ENCODE measurements around the gene IGF1R.
A peak's percentile ranks its signal among the peaks of the same experiment; 100 is the strongest.

Gene IGF1R

GRCh38 chr15:98655732-98656131 is 7.4 kb downstream of the IGF1R start:
- peaks cover 88% of the 10 kb centered on the region for H4K20me1 ChIP-seq (ENCODE audit: insufficient read depth, low read length)
- H3K4me3 ChIP-seq (ENCODE audit: low read depth in 1 of 2, low read length in 2 of 2) = no peak overlapping the region
- peaks cover 9% of the 10 kb centered on the region for H3K27me3 ChIP-seq (ENCODE audit: insufficient read depth, low read length, poor library complexity)
- no peaks in the 10 kb centered on the region for H3K36me3 ChIP-seq (ENCODE audit: insufficient read depth, low read length)
- TF ChIP-seq EZH2 (IDR thresholded peaks at IDR 0.05; ENCODE audit: borderline replicate concordance, low read depth, low read length, severe bottlenecking) = no peak
- TF ChIP-seq, protein P1, sequence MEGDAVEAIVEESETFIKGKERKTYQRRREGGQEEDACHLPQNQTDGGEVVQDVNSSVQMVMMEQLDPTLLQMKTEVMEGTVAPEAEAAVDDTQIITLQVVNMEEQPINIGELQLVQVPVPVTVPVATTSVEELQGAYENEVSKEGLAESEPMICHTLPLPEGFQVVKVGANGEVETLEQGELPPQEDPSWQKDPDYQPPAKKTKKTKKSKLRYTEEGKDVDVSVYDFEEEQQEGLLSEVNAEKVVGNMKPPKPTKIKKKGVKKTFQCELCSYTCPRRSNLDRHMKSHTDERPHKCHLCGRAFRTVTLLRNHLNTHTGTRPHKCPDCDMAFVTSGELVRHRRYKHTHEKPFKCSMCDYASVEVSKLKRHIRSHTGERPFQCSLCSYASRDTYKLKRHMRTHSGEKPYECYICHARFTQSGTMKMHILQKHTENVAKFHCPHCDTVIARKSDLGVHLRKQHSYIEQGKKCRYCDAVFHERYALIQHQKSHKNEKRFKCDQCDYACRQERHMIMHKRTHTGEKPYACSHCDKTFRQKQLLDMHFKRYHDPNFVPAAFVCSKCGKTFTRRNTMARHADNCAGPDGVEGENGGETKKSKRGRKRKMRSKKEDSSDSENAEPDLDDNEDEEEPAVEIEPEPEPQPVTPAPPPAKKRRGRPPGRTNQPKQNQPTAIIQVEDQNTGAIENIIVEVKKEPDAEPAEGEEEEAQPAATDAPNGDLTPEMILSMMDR (IDR thresholded peaks at IDR 0.05; ENCODE audit: borderline replicate concordance, extremely low read depth, low read length, poor library complexity, severe bottlenecking) = no peak
- peaks cover 36% of the 10 kb centered on the region for H3K4me1 ChIP-seq (ENCODE audit: insufficient read depth, low read length)
- ATAC-seq (ENCODE audit: insufficient read depth, low read depth) (no peak), DNase-seq (no peak)
- no peak overlapping the region for H2AFZ ChIP-seq (ENCODE audit: low read depth, low read length)
- no peak overlapping the region for H3K9ac ChIP-seq (ENCODE audit: low read depth, low read length)
- H3K27ac ChIP-seq (ENCODE audit: low read length) = no peak overlapping the region
- peaks cover 95% of the 10 kb centered on the region for H3K79me2 ChIP-seq (ENCODE audit: insufficient read depth, low read length)
- H3K9me3 ChIP-seq (ENCODE audit: insufficient read depth, low read length, severe bottlenecking) = no peaks in the 10 kb centered on the region
- H3K4me2 ChIP-seq (ENCODE audit: insufficient read depth, low read length) = no peak overlapping the region

DNA sequence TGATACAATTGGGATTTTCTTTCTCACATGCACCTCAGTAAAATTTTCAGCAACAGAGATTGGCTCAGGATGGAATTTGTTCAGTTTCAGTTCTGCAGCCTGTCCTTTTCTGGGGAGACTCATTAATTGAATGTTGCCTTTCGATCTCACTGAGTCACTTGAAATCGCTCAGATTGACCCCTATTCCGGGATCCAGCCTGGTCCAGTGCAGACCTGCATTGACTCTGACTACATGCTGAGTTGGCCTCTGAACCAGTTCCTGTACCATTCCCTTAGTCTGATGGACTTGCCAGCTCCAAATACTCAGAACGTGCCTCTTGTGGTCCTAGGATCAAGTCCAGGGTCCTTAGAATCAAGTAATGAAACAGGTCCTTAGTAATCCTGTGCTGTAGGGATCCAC is 9.4 kb downstream of the IGF1R start:
- TF ChIP-seq, protein P1 (IDR thresholded peaks at IDR 0.05; ENCODE audit: borderline replicate concordance, extremely low read depth, low read length, poor library complexity, severe bottlenecking) = no peak
- TF ChIP-seq EZH2 (IDR thresholded peaks at IDR 0.05; ENCODE audit: borderline replicate concordance, low read depth, low read length, severe bottlenecking) = no peak
- Histone ChIP-seq H3K27me3 (ENCODE audit: insufficient read depth, low read length, poor library complexity) (no peaks in the 10 kb centered on the region), H3K36me3 (ENCODE audit: insufficient read depth, low read length) (no peaks in the 10 kb centered on the region), H3K9me3 (ENCODE audit: insufficient read depth, low read length, severe bottlenecking) (no peaks in the 10 kb centered on the region), H3K4me3 (ENCODE audit: low read depth in 1 of 2, low read length in 2 of 2) (no peak overlapping the region), H3K4me2 (ENCODE audit: insufficient read depth, low read length) (no peak overlapping the region), H3K4me1 (ENCODE audit: insufficient read depth, low read length) (peaks cover 16% of the 10 kb centered on the region), H3K9ac (ENCODE audit: low read depth, low read length) (no peak overlapping the region), H4K20me1 (ENCODE audit: insufficient read depth, low read length) (peaks cover 89% of the 10 kb centered on the region), H3K27ac (ENCODE audit: low read length) (no peak overlapping the region), H3K79me2 (ENCODE audit: insufficient read depth, low read length) (peaks cover 93% of the 10 kb centered on the region), H2AFZ (ENCODE audit: low read depth, low read length) (no peak overlapping the region)
- no peak for DNase-seq
- no peak for ATAC-seq (ENCODE audit: insufficient read depth, low read depth)

GRCh38 chr15:98658831-98659699 is 10.7 kb downstream of the IGF1R start:
- Histone ChIP-seq H3K36me3 (ENCODE audit: insufficient read depth, low read length) (no peaks in the 10 kb centered on the region), H3K9me3 (ENCODE audit: insufficient read depth, low read length, severe bottlenecking) (no peaks in the 10 kb centered on the region), H4K20me1 (ENCODE audit: insufficient read depth, low read length) (peaks cover 90% of the 10 kb centered on the region), H3K4me1 (ENCODE audit: insufficient read depth, low read length) (peaks cover 3% of the 10 kb centered on the region), H2AFZ (ENCODE audit: low read depth, low read length) (no peak overlapping the region), H3K27me3 (ENCODE audit: insufficient read depth, low read length, poor library complexity) (no peaks in the 10 kb centered on the region), H3K79me2 (ENCODE audit: insufficient read depth, low read length) (peaks cover 94% of the 10 kb centered on the region), H3K9ac (ENCODE audit: low read depth, low read length) (no peak overlapping the region), H3K4me2 (ENCODE audit: insufficient read depth, low read length) (no peak overlapping the region), H3K27ac (ENCODE audit: low read length) (no peak overlapping the region), H3K4me3 (ENCODE audit: low read depth in 1 of 2, low read length in 2 of 2) (no peak overlapping the region)
- ATAC-seq (ENCODE audit: insufficient read depth, low read depth) (peak; percentile 87), DNase-seq (peak; percentile 27)
- TF ChIP-seq, protein P1 (IDR thresholded peaks at IDR 0.05; ENCODE audit: borderline replicate concordance, extremely low read depth, low read length, poor library complexity, severe bottlenecking) = peak; percentile 87
- no peak for TF ChIP-seq EZH2 (IDR thresholded peaks at IDR 0.05; ENCODE audit: borderline replicate concordance, low read depth, low read length, severe bottlenecking)

Data from DND-41 (cell line).